DMS153 treated with DMSO at 0.1 percent for 48 hours (cell line): ENCODE data around the gene EFNA5.

Source experiments
- DNase-seq: peaks from one replicate; lab custom pipeline; 2025; ENCODE audit not compliant: unreplicated experiment; lab: John Stamatoyannopoulos, UW

EFNA5 gene

GRCh38 chr5:107572715-107573368 lies 97.9 kb downstream of the EFNA5 start:
- DNase-seq, result no peak

- peak; percentile 82 for DNase-seq
Observed at GRCh38 chr5:107571621-107572536, 98.9 kb downstream of the EFNA5 start.

GRCh38 chr5:107570805-107571531 lies 99.8 kb downstream of the EFNA5 start:
- no peak for DNase-seq

- no peak for DNase-seq
Observed at GRCh38 chr5:107570181-107570580, 100.6 kb downstream of the EFNA5 start.

- DNase-seq, result no peak
Observed at GRCh38 chr5:107567901-107568671, 102.7 kb downstream of the EFNA5 start.

GRCh38 chr5:107566986-107567385 lies 103.8 kb downstream of the EFNA5 start:
- DNase-seq, result no peak

GRCh38 chr5:107565791-107566767 lies 104.7 kb downstream of the EFNA5 start:
- DNase-seq, result no peak

- DNase-seq, result no peak
Observed at GRCh38 chr5:107564931-107565372, 105.8 kb downstream of the EFNA5 start.

GRCh38 chr5:107563959-107564544 lies 106.7 kb downstream of the EFNA5 start:
- no peak for DNase-seq

- DNase-seq, result no peak
Observed at GRCh38 chr5:107560377-107560776, 110.4 kb downstream of the EFNA5 start.

GRCh38 chr5:107558823-107559375 lies 111.8 kb downstream of the EFNA5 start:
- DNase-seq, result no peak

GRCh38 chr5:107557051-107557658 lies 113.6 kb downstream of the EFNA5 start:
- DNase-seq, result no peak

- DNase-seq, result no peak
Observed at GRCh38 chr5:107556575-107556974, 114.2 kb downstream of the EFNA5 start.

GRCh38 chr5:107555425-107556090 lies 115.2 kb downstream of the EFNA5 start:
- no peak for DNase-seq

GRCh38 chr5:107554776-107555424 lies 115.8 kb downstream of the EFNA5 start:
- DNase-seq, result no peak

GRCh38 chr5:107553117-107553555 lies 117.6 kb downstream of the EFNA5 start:
- DNase-seq, result no peak

- DNase-seq, result no peak
Observed at GRCh38 chr5:107551088-107551487, 119.6 kb downstream of the EFNA5 start.
